GM18867 (cell line): ENCODE results near the gene SFSWAP.
"Not testable (repeated sequence)": the region's sequence is repeated elsewhere in the genome, so short reads cannot be mapped to it uniquely, and the experiment has no call there.

Source experiments
- ATAC-seq: cut with Tn5 transposase; IDR thresholded peaks from one replicate; pipeline ENCODE4 v1.9.1; 2021; ENCODE audit warnings: mild to moderate bottlenecking, moderate library complexity; ENCODE audit not compliant: unreplicated experiment

Gene SFSWAP

GRCh38 chr12:131710464-131711457, at the start of gene SFSWAP:
Gene SFSWAP (plus strand): TSS chr12:131711090. CDS start chr12:131711230, 140 bp downstream.
- peak; percentile 90 for ATAC-seq

- ATAC-seq, result not testable (repeated sequence)
These were observed 49.5 kb upstream of the SFSWAP start for GRCh38 chr12:131661170-131661985.

DNA sequence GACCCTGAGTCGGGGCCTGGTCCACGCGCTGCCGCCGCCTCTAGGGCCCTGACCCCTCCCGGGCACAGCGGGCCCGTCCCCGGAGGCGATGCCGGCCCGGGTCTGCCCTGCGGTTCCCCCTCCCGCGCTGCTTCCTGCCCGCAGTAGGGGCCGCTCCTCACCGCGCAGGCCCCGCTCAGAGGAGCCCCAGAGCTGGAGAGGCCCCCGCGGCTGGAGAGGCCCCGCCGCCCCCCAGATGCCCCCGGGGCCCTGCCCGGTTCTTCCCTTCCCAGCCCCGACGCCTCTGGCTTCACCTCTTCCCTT, 49.0 kb upstream of the SFSWAP start:
- ATAC-seq, result not testable (repeated sequence)

- ATAC-seq, result not testable (repeated sequence)
These were observed 48.5 kb upstream of the SFSWAP start for GRCh38 chr12:131662346-131662745.

GRCh38 chr12:131665666-131666065, 45.2 kb upstream of the SFSWAP start:
- ATAC-seq, result not testable (repeated sequence)

GRCh38 chr12:131666486-131666885, 44.4 kb upstream of the SFSWAP start:
- not testable (repeated sequence) for ATAC-seq

- not testable (repeated sequence) for ATAC-seq
These were observed 43.8 kb upstream of the SFSWAP start for GRCh38 chr12:131666978-131667601.

- no peak for ATAC-seq
These were observed 39.6 kb upstream of the SFSWAP start for GRCh38 chr12:131671276-131671675.

GRCh38 chr12:131671871-131672270, 39.0 kb upstream of the SFSWAP start:
- no peak for ATAC-seq

DNA sequence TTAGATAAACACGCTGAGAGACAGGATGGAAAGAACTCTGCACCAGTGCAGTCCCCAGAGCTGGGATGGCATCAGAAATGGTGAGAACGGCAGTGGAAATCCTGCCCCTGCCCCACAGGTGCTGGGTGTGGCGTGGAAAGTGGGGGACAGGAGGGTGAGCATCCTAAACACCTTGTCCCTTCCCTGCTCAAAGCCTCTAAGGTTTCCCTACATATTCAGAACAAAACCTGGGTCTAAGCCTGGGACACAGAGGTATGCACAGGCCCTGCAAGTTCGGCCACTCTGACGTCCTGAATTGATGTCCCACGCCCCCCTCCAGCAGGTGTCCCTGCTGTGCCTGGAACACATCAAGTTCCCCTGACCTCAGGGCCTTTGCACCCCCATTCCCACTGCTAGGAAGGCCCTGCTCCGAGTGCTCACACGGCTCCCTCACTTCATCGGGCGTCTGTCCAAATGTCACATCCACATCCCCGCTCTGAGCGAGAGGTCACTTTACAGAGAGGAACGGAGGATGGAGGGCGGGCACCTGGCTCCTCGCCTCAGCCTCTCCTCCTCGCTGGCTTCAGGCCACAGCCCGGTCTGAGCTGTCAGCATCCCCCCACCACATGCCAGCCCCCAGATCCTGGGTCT, 38.5 kb upstream of the SFSWAP start:
- no peak for ATAC-seq

GRCh38 chr12:131672941-131673887, 37.7 kb upstream of the SFSWAP start:
- no peak for ATAC-seq

DNA sequence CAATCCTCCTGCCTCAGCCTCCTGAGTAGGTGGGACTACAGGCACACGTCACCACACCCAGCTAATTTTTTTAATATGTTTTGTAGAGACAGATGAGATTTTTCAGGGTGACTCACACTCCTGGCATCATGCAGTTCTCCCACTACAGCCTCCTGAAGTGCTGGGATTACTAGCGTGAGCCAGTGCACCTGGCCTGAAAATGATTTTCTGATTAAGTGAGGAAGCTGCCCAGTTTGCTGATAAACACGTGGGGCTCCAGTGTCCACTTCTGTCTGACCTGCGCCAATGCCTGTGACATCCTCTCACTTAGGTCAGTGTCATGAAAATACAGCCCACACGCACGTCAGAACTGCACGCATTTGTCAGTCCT, 37.0 kb upstream of the SFSWAP start:
- no peak for ATAC-seq

DNA sequence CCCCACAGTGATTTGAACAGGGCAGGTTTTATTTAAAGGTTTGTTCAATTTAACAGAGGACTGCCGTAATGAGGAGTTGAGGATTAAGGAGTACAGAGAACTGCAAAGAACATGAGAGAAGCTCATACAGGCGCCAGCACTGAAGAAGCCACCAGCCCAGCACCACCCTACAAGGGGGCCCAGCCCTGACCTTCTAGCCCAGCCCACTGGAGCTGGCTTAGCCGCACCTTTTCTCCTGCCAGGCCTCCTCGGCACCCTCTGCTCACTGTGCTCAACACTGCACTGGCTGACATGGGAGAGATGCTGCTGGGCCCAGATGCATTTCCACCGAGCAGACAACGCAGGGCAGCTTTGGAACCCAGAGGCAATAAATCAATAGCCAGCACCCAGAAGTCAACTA, 36.5 kb upstream of the SFSWAP start:
- ATAC-seq, result no peak

DNA sequence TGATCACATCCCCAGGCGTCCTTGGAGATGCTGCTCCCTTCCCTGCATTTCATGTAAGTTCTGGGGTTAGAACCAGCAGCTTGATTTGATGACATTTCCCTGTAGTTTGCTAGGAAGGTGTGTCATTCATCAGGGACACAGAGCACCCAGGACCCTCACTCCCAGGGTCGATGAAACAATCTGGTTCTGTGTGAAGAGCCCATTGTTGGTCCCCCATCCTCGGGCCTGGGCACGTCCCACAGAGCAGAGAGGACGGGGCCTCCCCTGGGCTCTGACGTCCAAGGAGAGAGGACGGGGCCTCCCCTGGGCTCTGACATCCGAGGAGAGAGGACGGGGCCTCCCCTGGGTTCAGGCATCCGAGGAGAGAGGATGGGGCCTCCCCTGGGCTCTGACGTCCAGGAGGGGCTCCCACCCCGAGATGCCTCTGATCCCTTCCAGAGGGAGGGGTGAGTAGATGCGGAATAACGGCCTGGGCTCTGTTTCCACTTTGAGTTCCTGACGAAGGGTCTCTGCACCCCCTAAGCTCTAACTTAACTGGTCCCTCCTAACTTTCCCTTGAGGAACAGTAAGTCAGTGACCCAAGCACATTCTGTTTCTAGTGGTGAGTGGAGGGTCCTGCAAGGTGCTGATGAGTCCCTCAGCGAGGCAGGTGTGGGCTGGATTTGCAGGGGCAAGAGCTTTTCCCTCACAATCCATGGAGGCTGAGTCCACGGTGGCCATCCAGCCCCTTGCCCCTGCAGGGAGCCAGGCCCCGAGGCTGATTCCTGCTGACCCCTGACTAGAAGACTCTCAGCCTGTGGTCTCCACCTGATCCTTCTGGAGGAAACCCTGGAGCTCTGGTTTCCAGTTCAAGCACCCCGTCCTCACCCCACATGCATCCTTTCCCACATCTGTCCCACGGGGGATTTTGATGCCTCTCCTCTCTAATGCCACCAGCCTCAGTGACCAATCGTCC, 35.5 kb upstream of the SFSWAP start:
- no peak for ATAC-seq

GRCh38 chr12:131676544-131676943, 34.3 kb upstream of the SFSWAP start:
- ATAC-seq, result no peak

DNA sequence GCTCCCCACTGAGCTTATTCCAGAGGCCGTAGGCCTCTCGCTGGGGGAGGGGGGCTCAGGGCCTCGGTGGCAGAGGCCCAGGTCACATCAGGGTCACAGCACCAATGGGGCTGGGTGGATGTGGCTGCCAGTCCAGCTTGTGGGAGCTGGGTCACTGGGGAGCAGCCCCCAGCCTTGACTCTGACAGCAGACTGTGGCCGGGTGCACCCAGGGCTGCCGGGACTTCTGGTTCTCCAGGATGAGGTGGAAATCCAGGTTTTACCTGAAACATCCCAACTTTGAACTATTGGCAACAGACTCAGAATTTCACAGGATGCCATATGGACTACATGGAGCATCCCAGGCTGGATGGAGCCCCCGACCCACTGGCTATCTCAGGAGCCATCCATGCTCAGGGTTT, 33.8 kb upstream of the SFSWAP start:
- not testable (repeated sequence) for ATAC-seq

DNA sequence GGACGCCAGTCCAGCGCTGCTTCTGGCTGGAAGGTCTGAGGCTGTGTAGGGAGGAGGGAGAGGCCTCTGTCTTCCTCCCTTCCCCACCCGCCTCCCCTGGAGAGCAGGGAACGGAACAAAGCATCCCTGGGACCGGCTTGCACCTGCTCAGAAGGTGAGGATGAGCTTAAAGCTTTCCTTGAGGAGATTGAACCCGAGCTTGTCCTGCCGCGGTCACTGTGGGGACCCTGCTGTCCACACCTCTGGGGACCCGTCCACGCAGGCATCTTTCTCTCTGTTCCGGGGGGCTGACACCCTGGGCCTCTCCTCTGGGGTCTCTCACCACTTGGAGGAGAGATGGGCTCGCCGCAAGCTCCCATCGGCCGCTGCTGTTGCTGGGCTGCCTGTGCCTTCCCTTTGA, 33.2 kb upstream of the SFSWAP start:
- no peak for ATAC-seq

- not testable (repeated sequence) for ATAC-seq
These were observed 32.3 kb upstream of the SFSWAP start for GRCh38 chr12:131678389-131679181.
